Right lobe of liver (tissue), 4 donors: Measurements from ENCODE around the gene ATP6V1G1.

ENCODE experiments used
- POLR2A ChIP-seq: fragments of 450-650 bp; IDR thresholded peaks from one replicate; pipeline ENCODE4 v1.6.1; 2017; ENCODE audit warnings: antibody characterized with exemption, mild to moderate bottlenecking
- TF ChIP-seq, protein P1 (sequence below), 4 donors: fragments of 200-600 bp in 3 of 4; fragments of 450-650 bp in 1 of 4; IDR thresholded peaks; one replicate each; pipeline versions ENCODE4 v1.5.1 to v1.8.0; 2016 to 2022; ENCODE audit warnings: antibody characterized with exemption in 4 of 4, mild to moderate bottlenecking in 2 of 4
- donor health status: DM: no; HTN: no; CAD: no.
- donor health status: DM: no; HTN: no; CAD: no.
- donor health status: DM: no; HTN: yes; CAD: no.

DNA sequence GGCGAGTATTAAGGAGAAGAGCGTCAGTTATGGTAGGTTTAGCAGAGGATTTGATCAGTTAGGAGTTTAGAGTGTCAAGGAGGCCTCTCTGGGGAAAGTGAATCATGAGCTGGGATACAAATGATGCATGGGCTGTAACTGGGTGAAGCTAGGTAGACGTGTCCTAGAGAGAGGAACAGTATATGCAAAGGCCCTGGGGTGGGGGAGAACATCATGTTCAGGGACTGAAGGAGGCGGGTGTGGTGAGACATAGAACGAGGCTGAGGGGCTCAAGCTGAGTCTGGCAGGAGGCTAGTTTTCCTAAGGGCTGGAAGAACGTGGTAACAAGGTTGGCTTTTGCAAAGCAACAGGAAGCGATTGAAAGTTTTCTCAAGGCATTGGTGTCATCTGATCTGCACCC lies 34.0 kb downstream of the ATP6V1G1 start:
- TF ChIP-seq, protein P1, sequence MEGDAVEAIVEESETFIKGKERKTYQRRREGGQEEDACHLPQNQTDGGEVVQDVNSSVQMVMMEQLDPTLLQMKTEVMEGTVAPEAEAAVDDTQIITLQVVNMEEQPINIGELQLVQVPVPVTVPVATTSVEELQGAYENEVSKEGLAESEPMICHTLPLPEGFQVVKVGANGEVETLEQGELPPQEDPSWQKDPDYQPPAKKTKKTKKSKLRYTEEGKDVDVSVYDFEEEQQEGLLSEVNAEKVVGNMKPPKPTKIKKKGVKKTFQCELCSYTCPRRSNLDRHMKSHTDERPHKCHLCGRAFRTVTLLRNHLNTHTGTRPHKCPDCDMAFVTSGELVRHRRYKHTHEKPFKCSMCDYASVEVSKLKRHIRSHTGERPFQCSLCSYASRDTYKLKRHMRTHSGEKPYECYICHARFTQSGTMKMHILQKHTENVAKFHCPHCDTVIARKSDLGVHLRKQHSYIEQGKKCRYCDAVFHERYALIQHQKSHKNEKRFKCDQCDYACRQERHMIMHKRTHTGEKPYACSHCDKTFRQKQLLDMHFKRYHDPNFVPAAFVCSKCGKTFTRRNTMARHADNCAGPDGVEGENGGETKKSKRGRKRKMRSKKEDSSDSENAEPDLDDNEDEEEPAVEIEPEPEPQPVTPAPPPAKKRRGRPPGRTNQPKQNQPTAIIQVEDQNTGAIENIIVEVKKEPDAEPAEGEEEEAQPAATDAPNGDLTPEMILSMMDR (IDR thresholded peaks at IDR 0.05) = no peak
- no peak for TF ChIP-seq POLR2A
